ENCODE data around the gene NPAS4. TPM values are rescaled to one million over a fixed set of nuclear protein-coding genes. Genes with fewer than 3 reads are reported as not detected.

The NPAS4 gene
- polyA plus RNA-seq, 1 experiment, result 0.72 TPM

DNA sequence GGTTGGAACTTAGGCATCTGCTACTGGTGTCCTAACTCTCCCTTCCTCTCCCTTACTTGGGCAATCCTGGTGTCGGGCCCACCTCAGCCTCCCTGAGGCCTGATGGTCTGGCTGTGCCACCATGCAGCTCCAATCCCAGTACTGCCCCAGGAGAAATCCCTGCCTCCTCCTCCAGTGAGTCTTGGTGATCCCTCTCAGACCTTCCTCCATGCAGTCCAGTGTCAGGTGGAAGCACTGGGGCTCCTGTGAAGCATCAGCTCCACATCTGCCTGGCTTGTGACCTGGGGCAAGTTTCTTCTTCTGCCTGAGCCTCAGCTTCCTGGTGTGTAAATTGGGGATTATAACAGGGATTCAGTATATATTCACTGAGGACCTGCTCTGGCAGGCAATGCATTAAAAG is 44.1 kb downstream of the NPAS4 start:
- CTCF ChIA-PET, result interaction anchor here (1.0 to 1.3 kb wide), 2 partner anchors 56 to 79 kb away, joined by 3 read pairs; no protein-coding TSS in a partner anchor
- TF ChIP-seq, protein P1, sequence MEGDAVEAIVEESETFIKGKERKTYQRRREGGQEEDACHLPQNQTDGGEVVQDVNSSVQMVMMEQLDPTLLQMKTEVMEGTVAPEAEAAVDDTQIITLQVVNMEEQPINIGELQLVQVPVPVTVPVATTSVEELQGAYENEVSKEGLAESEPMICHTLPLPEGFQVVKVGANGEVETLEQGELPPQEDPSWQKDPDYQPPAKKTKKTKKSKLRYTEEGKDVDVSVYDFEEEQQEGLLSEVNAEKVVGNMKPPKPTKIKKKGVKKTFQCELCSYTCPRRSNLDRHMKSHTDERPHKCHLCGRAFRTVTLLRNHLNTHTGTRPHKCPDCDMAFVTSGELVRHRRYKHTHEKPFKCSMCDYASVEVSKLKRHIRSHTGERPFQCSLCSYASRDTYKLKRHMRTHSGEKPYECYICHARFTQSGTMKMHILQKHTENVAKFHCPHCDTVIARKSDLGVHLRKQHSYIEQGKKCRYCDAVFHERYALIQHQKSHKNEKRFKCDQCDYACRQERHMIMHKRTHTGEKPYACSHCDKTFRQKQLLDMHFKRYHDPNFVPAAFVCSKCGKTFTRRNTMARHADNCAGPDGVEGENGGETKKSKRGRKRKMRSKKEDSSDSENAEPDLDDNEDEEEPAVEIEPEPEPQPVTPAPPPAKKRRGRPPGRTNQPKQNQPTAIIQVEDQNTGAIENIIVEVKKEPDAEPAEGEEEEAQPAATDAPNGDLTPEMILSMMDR (IDR thresholded peaks at IDR 0.05; ENCODE audit: insufficient read depth, low read depth, low read length), result no peak
- POLR2A ChIA-PET, result no interaction called here
- H3K27me3 ChIP-seq (ENCODE audit: control insufficient read depth, insufficient read depth, low read length), result no peaks in the 10 kb centered on the region; the same call in 1 of the 2 replicates
- H3K36me3 ChIP-seq (ENCODE audit: control insufficient read depth, insufficient read depth, low read length), result peaks cover 2% of the 10 kb centered on the region; the same call in 1 of the 2 replicates
- DNase-seq (ENCODE audit: low read depth), result no peak
- no peak overlapping the region for H3K4me3 ChIP-seq (ENCODE audit: low read depth, low read length)

- DNase-seq (ENCODE audit: low read depth), result no peak
- TF ChIP-seq, protein P1 (IDR thresholded peaks at IDR 0.05; ENCODE audit: insufficient read depth, low read depth, low read length), result no peak
- H3K27me3 ChIP-seq (ENCODE audit: control insufficient read depth, insufficient read depth, low read length), result no peaks in the 10 kb centered on the region; the same call in 1 of the 2 replicates
- POLR2A ChIA-PET, result no interaction called here
- CTCF ChIA-PET, result interaction anchor here (1.0 to 2.8 kb wide), 4 partner anchors 13 to 79 kb away, joined by 3 to 18 read pairs (median 3); partner anchors contain the start of gene DPP3
- H3K4me3 ChIP-seq (ENCODE audit: low read depth, low read length), result peak overlapping the region; percentile 72
- H3K36me3 ChIP-seq (ENCODE audit: control insufficient read depth, insufficient read depth, low read length), result peaks cover 2% of the 10 kb centered on the region; the same call in 1 of the 2 replicates
These were observed 44.8 kb downstream of the NPAS4 start for GRCh38 chr11:66465373-66466224.

DNA sequence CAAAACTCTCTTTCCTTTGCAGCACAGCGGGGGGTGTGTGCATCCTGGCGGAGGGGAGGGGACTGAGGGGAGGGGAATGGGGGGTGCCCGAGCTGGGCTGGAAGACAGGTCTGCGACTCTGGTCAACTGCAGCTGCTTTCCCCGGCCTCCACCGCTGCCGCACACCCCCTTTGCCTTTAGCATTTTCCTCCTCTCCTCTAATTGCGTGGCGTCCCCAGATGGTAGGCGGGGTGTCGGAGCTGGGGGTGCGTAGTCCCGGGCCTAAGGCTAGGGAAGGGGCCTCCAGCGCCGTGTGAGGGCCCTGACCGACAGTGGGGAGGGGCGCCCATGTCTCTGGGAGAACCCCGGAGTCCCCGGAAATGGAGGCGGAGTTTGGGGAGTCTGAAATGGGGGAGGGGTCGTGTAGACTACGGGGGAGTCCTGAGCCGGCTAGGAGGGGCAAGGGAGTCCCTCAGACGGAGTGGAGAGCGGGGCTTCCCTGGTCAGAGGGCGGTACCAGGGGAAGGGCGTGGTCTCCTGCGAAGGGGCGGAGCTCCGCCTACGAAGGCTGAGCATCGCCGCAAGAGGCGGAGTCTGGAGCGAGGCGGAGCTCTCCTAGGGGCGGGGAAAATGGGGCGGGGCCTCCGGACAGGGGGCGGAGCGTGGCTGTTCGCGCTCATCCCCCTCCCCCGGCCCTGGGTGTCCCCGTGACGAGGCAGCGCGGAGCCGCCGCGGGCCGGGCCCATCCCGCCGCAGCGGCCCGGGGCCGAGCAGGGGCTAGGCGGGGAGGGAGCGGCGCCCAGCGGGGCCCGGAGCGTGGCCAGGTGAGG is 45.6 kb downstream of the NPAS4 start, which contains the start of gene PELI3:
PELI3 (plus strand) TSS at position 681 of the 809 bp plus-strand sequence. CDS start 1,224 bp downstream, outside the sequence.
- Histone ChIP-seq H3K36me3 (ENCODE audit: control insufficient read depth, insufficient read depth, low read length) (peaks cover 5% of the 10 kb centered on the region; the same call in 1 of the 2 replicates), H3K27me3 (ENCODE audit: control insufficient read depth, insufficient read depth, low read length) (no peaks in the 10 kb centered on the region; the same call in 1 of the 2 replicates), H3K4me3 (ENCODE audit: low read depth, low read length) (peak within 1 kb of the TSS; percentile 72)
- TF ChIP-seq, protein P1 (IDR thresholded peaks at IDR 0.05; ENCODE audit: insufficient read depth, low read depth, low read length), result no peak
- DNase-seq (ENCODE audit: low read depth), result peak; percentile 41
- CTCF ChIA-PET, result interaction anchor here (0.7 to 2.8 kb wide), 5 partner anchors 8 to 59 kb away, joined by 3 to 18 read pairs (median 3); partner anchors contain the start of genes DPP3 and MRPL11
- POLR2A ChIA-PET, result interaction anchor here (0.6 to 0.9 kb wide), 4 partner anchors 14 to 210 kb away, joined by 5 to 12 read pairs (median 7); partner anchors contain the start of gene DPP3

- TF ChIP-seq, protein P1 (IDR thresholded peaks at IDR 0.05; ENCODE audit: insufficient read depth, low read depth, low read length), result 0 out of 2 replicates have a peak, but pooled peaks have one; percentile 19
- peaks cover 7% of the 10 kb centered on the region for H3K36me3 ChIP-seq (ENCODE audit: control insufficient read depth, insufficient read depth, low read length)
- ChIA-PET POLR2A (interaction anchor here (0.9 kb wide), 1 partner anchor 155 kb away, joined by 5 read pairs; no protein-coding TSS in a partner anchor), CTCF (interaction anchor here (0.7 to 2.8 kb wide), 5 partner anchors 9 to 59 kb away, joined by 3 to 18 read pairs (median 4); partner anchors contain the start of genes DPP3 and MRPL11)
- H3K4me3 ChIP-seq (ENCODE audit: low read depth, low read length), result peak overlapping the region; percentile 72
- no peaks in the 10 kb centered on the region; the same call in 1 of the 2 replicates for H3K27me3 ChIP-seq (ENCODE audit: control insufficient read depth, insufficient read depth, low read length)
- no peak for DNase-seq (ENCODE audit: low read depth)
These were observed 46.3 kb downstream of the NPAS4 start for GRCh38 chr11:66467034-66467659.

All from BJ (cell line).